ENCODE measurements around the gene KRT3. TPM values are rescaled to one million over a fixed set of nuclear protein-coding genes. Genes with fewer than 3 reads are reported as not detected.

KRT3 gene
- total RNA-seq, 1 donor from 2014 or later, result not detected

DNA sequence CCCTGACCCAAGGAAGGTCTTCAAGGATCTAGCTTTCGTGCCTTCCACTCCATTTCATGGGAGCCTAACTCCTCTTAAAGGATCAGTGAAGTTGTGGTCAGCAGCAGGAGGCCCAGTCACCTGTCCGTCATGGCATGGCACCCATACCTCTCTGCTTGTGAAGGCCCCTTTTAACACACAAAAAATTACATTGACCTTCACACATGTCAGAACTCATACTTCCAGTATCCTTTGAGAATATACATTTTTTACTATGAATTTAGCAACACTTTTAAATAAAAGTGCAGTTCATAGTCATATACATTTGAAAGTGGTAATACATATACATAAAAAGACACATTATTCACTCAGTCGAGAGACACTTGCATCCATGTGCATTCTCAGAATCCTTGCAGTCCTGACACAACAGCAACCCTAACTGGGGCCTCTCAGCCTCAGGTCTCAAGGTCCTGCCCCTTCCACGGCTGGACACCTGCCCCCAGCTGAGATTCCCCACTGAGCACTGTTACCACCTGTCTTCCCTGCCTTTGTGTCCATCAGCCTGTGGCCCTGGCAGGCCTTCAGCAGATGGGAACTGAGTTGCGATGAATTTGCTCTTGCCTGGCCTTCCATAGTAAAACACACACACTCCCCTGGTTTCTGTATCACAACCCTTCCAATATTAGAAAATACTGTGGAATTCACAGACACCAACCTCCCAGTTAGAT lies 3.7 kb upstream of the KRT3 start:
- intact Hi-C loops (cut with DNase I), result no loop called here
- peaks cover 11% of the 10 kb centered on the region for H3K4me1 ChIP-seq
- DNase-seq (peak; percentile 26), ATAC-seq (no peak)
- no peak overlapping the region for H3K27ac ChIP-seq
- TF ChIP-seq, protein P1, sequence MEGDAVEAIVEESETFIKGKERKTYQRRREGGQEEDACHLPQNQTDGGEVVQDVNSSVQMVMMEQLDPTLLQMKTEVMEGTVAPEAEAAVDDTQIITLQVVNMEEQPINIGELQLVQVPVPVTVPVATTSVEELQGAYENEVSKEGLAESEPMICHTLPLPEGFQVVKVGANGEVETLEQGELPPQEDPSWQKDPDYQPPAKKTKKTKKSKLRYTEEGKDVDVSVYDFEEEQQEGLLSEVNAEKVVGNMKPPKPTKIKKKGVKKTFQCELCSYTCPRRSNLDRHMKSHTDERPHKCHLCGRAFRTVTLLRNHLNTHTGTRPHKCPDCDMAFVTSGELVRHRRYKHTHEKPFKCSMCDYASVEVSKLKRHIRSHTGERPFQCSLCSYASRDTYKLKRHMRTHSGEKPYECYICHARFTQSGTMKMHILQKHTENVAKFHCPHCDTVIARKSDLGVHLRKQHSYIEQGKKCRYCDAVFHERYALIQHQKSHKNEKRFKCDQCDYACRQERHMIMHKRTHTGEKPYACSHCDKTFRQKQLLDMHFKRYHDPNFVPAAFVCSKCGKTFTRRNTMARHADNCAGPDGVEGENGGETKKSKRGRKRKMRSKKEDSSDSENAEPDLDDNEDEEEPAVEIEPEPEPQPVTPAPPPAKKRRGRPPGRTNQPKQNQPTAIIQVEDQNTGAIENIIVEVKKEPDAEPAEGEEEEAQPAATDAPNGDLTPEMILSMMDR (IDR thresholded peaks at IDR 0.05), result no peak
- H3K9me3 ChIP-seq, result no peaks in the 10 kb centered on the region
- no peaks in the 10 kb centered on the region for H3K36me3 ChIP-seq
- H3K27me3 ChIP-seq, result peaks cover 5% of the 10 kb centered on the region
- H3K4me3 ChIP-seq, result no peak overlapping the region

DNA sequence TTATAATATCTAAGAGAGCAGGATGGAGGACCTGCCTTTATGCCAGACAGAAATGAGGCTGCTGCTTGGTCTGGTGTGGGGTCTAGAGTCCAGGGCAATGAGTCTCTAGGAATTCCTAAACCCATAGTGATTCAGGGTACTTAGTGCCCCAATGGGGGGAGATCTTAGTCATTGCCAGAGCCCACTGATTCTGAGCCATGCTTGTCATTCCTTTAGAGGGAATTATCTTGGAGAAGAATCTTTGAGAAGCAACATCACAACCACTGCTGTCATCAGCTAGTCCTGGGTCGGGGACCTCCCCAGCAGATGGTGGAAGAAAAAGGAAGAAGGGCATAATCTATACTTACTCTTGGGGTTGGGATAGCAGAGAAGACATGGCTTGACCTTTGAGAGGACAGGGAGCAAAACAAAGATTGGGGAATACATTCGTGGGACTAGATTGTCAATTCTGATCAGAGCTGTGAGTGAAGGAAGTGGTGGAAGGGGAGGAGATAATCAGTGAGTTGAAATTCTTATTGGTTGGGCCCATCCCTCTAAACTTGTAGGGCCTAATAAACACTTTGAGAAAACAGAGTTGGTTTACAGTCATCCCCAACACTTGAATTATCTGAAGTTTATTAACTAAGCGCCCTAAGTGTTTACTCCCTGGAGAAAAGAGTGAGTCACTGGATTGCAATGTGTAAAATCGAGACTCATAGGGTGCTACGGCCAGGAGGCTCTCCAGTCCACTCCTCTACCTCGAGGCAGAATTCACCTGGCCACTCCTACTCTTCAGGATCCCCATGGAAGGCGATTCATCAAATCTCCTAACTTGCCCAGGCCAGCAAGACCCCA lies 3.0 kb upstream of the KRT3 start:
- H3K36me3 ChIP-seq, result no peaks in the 10 kb centered on the region
- no peaks in the 10 kb centered on the region for H3K9me3 ChIP-seq
- intact Hi-C loops (cut with DNase I), result no loop called here
- H3K27me3 ChIP-seq, result peaks cover 13% of the 10 kb centered on the region
- ATAC-seq (peak; percentile 82), DNase-seq (peak; percentile 43)
- H3K4me3 ChIP-seq, result no peak overlapping the region
- peaks cover 11% of the 10 kb centered on the region for H3K4me1 ChIP-seq
- no peak overlapping the region for H3K27ac ChIP-seq
- TF ChIP-seq, protein P1 (IDR thresholded peaks at IDR 0.05), result no peak

DNA sequence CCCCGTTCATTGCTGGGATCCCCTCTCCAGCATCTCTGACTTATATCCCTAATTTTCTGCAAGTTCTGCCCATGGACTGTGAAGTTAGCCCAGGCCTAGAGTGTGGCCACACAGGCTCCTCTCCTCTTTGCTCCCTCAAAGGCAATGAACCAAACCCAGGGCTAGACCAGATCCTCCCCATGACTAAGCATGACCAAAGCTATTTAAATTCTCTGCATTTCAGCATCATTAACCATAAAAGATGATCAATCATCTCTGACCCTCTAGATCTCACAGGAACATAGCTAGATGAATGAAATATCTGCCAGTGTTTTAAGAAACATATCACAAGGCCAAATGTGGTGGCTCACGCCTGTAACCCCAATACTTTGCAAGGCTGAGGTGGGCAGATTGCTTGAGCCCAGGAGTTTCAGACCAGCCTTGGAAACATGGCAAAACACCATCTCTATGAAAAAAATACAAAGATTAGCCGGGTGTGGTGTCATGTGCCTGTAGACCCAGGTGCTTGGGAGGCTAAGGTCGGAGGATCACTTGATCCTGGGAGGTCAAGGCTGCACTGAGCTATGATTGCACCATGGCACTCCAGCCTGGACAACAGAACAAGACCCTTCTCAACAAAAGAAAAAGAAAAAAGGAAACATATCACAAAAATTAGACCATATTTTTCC lies 2.2 kb upstream of the KRT3 start:
- Histone ChIP-seq H3K27ac (no peak overlapping the region), H3K4me3 (no peak overlapping the region), H3K9me3 (no peaks in the 10 kb centered on the region), H3K4me1 (peaks cover 11% of the 10 kb centered on the region), H3K27me3 (peaks cover 15% of the 10 kb centered on the region), H3K36me3 (no peaks in the 10 kb centered on the region)
- intact Hi-C loops (cut with DNase I), result no loop called here
- ATAC-seq, result no peak
- peak; percentile 2 for DNase-seq
- TF ChIP-seq, protein P1 (IDR thresholded peaks at IDR 0.05), result no peak

DNA sequence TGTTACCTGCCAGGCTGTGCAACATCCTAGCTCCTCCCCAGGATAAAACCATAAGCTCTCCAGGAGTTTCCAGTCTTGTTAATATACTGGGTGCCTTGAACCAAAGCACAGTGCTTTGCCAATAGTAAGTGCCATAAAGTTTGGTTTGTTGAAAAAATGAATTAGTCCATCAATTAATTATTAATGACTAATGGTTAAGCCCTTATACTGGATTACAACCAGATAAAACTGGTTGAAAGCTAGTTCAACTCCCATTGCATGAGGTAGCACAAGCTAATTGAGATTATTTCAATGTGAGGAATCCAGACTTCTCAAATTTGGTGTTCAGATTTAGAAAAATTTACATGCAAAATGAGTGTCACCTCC lies 1.6 kb upstream of the KRT3 start:
- no peak for DNase-seq

DNA sequence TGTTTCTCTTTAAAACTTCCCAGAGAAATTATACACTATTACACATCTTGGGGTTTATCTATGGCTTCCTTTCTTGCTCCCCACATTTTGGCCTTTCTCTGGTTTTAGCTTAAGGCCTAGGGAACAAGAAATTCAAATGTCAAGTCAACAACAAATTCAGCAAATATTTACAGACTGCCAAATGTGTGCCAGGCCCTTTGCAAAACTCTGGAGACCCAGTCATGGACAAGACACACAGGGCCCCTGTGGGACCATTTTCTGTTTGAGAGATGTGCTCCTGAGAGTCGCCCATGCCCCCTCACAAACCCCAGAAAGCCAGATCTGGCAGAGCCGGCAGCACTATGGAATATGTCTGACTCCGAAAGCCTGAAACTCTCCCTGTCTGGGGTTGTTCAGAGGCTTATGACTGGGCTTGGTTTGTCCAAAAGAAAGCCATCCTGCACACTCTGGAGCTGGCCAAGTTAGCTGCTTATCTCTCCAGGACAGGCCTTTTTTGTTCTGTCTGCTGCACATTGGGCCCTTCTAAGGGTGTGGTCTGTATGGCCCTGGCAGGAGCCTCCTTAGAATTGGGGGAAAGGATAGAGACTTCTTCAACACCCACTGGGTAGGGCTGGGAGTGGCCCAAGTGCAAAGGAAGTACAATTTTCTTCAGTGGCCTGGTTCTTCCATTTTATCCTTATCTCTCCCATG lies 1.1 kb upstream of the KRT3 start:
- Histone ChIP-seq H3K27me3 (peaks cover 23% of the 10 kb centered on the region), H3K36me3 (no peaks in the 10 kb centered on the region), H3K4me1 (peaks cover 11% of the 10 kb centered on the region), H3K4me3 (no peak overlapping the region), H3K27ac (no peak overlapping the region), H3K9me3 (no peaks in the 10 kb centered on the region)
- peak; percentile 15 for DNase-seq
- TF ChIP-seq, protein P1 (IDR thresholded peaks at IDR 0.05), result no peak
- no peak for ATAC-seq
- intact Hi-C loops (cut with DNase I), result no loop called here

More for the DNA sequence above, 1.6 kb upstream of the KRT3 start:
- Histone ChIP-seq H3K27me3 (peaks cover 18% of the 10 kb centered on the region), H3K27ac (no peak overlapping the region), H3K4me1 (peaks cover 11% of the 10 kb centered on the region), H3K4me3 (no peak overlapping the region), H3K9me3 (no peaks in the 10 kb centered on the region), H3K36me3 (no peaks in the 10 kb centered on the region)
- intact Hi-C loops (cut with DNase I), result no loop called here
- TF ChIP-seq, protein P1 (IDR thresholded peaks at IDR 0.05), result no peak
- ATAC-seq, result no peak

Data from upper lobe of right lung (tissue), 1 donor.